Liver (tissue), 9 donors: ENCODE results near the gene PLAC8. TPM values are rescaled to one million over a fixed set of nuclear protein-coding genes. Genes with fewer than 3 reads are reported as not detected.
"Not testable (repeated sequence)": the region's sequence is repeated elsewhere in the genome, so short reads cannot be mapped to it uniquely, and the experiment has no call there.

Source experiments
- DNase-seq: peaks from one replicate; pipeline ENCODE4 v3.0.0-alpha.2; 2017; ENCODE audit warnings: low spot score
- H3K27ac ChIP-seq, 2 donors: one replicate each; pipeline ENCODE4 v1.7.0; 2013; ENCODE audit warnings: inconsistent platforms in 2 of 2, low read length in 2 of 2, control low read depth in 1 of 2, low read depth in 1 of 2, mild to moderate bottlenecking in 1 of 2
- H3K27me3 ChIP-seq, 4 donors: one replicate each; pipeline versions ENCODE4 v1.6.1 to v1.7.0; 2013; ENCODE audit warnings: low read length in 3 of 4, inconsistent platforms in 1 of 4, mild to moderate bottlenecking in 1 of 4, moderate library complexity in 1 of 4; ENCODE audit not compliant: control insufficient read depth in 4 of 4, insufficient read depth in 4 of 4
- H3K36me3 ChIP-seq, 4 donors: one replicate each; pipeline versions ENCODE4 v1.6.1 to v1.7.0; 2013; ENCODE audit warnings: low read length in 3 of 4, mild to moderate bottlenecking in 3 of 4, low read depth in 1 of 4, moderate library complexity in 1 of 4; ENCODE audit not compliant: control insufficient read depth in 4 of 4, insufficient read depth in 3 of 4
- H3K4me1 ChIP-seq, 4 donors: one replicate each; pipeline versions ENCODE4 v1.6.1 to v1.7.0; 2013; ENCODE audit warnings: low read length in 3 of 4, mild to moderate bottlenecking in 3 of 4, moderate library complexity in 1 of 4; ENCODE audit not compliant: control insufficient read depth in 4 of 4, insufficient read depth in 4 of 4
- H3K4me3 ChIP-seq, 3 donors: one replicate each; pipeline versions ENCODE4 v1.6.1 to v1.7.0; 2013; ENCODE audit warnings: low read length in 3 of 3, control low read depth in 1 of 3, low read depth in 1 of 3, mild to moderate bottlenecking in 1 of 3
- H3K9ac ChIP-seq, 2 donors: one replicate each; pipeline ENCODE4 v1.7.0; 2013; ENCODE audit warnings: low read length in 2 of 2, mild to moderate bottlenecking in 2 of 2, moderate library complexity in 2 of 2, control low read depth in 1 of 2, low read depth in 1 of 2
- H3K9me3 ChIP-seq, 4 donors: one replicate each; pipeline versions ENCODE4 v1.6.1 to v1.7.0; 2013; ENCODE audit warnings: low read length in 3 of 4; ENCODE audit not compliant: control insufficient read depth in 4 of 4
- ATF3 ChIP-seq: IDR thresholded peaks from 2 replicates; pipeline ENCODE4 v1.6.1; 2016; ENCODE audit warnings: antibody characterized with exemption
- CTCF ChIP-seq: fragments of 150-350 bp; IDR thresholded peaks from 2 replicates; pipeline ENCODE4 v1.5.1; 2017; ENCODE audit warnings: improper control_type of control experiment, low read depth, low read length; ENCODE audit not compliant: missing input control
- EGR1 ChIP-seq, 2 donors: IDR thresholded peaks; 2 replicates each; pipeline ENCODE4 v1.6.1; 2016 to 2018; ENCODE audit warnings: antibody characterized with exemption in 2 of 2, low read depth in 2 of 2
- FOXA2 ChIP-seq: IDR thresholded peaks from 2 replicates; pipeline ENCODE4 v1.6.1; 2016; ENCODE audit warnings: antibody characterized with exemption
- GABPA ChIP-seq, 2 donors: IDR thresholded peaks in 1 of 2; conservative IDR thresholded peaks in 1 of 2; 2 replicates each; pipeline ENCODE4 v1.6.1; 2016; ENCODE audit warnings: antibody characterized with exemption in 2 of 2, mild to moderate bottlenecking in 1 of 2, moderate library complexity in 1 of 2
- HNF4A ChIP-seq, 2 donors: conservative IDR thresholded peaks; 2 replicates each; pipeline ENCODE4 v1.6.1; 2016; ENCODE audit warnings: antibody characterized with exemption in 2 of 2, mild to moderate bottlenecking in 2 of 2
- HNF4G ChIP-seq: IDR thresholded peaks from 2 replicates; pipeline ENCODE4 v1.6.1; 2016; ENCODE audit warnings: antibody characterized with exemption
- JUND ChIP-seq, 2 donors: IDR thresholded peaks; 2 replicates each; pipeline ENCODE4 v1.6.1; 2016; ENCODE audit warnings: antibody characterized with exemption in 2 of 2
- MAX ChIP-seq: IDR thresholded peaks from 2 replicates; pipeline ENCODE4 v1.6.1; 2016; ENCODE audit warnings: antibody characterized with exemption
- REST ChIP-seq: IDR thresholded peaks from 2 replicates; pipeline ENCODE4 v1.6.1; 2016; ENCODE audit warnings: antibody characterized with exemption, mild to moderate bottlenecking
- RXRA ChIP-seq, 2 donors: IDR thresholded peaks; 2 replicates each; pipeline ENCODE4 v1.6.1; 2017 to 2018; ENCODE audit warnings: antibody characterized with exemption in 2 of 2, mild to moderate bottlenecking in 1 of 2
- SP1 ChIP-seq: IDR thresholded peaks from 2 replicates; pipeline ENCODE4 v1.6.1; 2018; ENCODE audit warnings: antibody characterized with exemption, mild to moderate bottlenecking
- TAF1 ChIP-seq: conservative IDR thresholded peaks from 2 replicates; pipeline ENCODE4 v1.6.1; 2016; ENCODE audit warnings: antibody characterized with exemption, mild to moderate bottlenecking
- YY1 ChIP-seq: IDR thresholded peaks from 2 replicates; pipeline ENCODE4 v1.6.1; 2016; ENCODE audit warnings: antibody characterized with exemption, mild to moderate bottlenecking
- ZBTB33 ChIP-seq: IDR thresholded peaks from 2 replicates; pipeline ENCODE4 v1.6.1; 2016; ENCODE audit warnings: antibody characterized with exemption
- whole genome bisulfite sequencing: extraction: QIAGEN DNeasy Blood & Tissue Kit; methylation state at CpG from one replicate; pipeline ENCODE4 v1.1.7; 2013; 5-methylcytosine and 5-hydroxymethylcytosine counted together
- polyA plus RNA-seq, 2 donors: library from polyadenylated mRNA; stranded (reverse) in 1 of 2; unstranded in 1 of 2; fragments of 200-250 nt in 1 of 2; fragments of >200 nt in 1 of 2; fragmentation: Nextera tagmentation in 1 of 2; extraction: Ambion mirVana in 1 of 2; gene quantifications; one replicate each; pipeline versions ENCODE4 v1.2.1 to v1.2.3, GENCODE V29; 2013 to 2015
- total RNA-seq, 2 donors: library from RNA; depleted of rRNA; stranded (reverse); fragments of >200 nt; gene quantifications; one replicate each; pipeline ENCODE4 v1.2.3, GENCODE V29; 2014
- donor health status: healthy.
- donor health status: healthy.
- donor health status: healthy.
- donor health status: healthy.
- donor health status: healthy.

PLAC8 gene
- total and polyA plus RNA-seq, 4 donors: 8.1 to 63.2 (median 14.2) TPM

GRCh38 chr4:83146841-83147240 lies 32.3 kb upstream of the PLAC8 start (continued):
- no peak for TF ChIP-seq REST

- not testable (repeated sequence) for H3K4me1 ChIP-seq, DNase-seq, H3K9me3 ChIP-seq, H3K36me3 ChIP-seq, H3K27ac ChIP-seq, H3K27me3 ChIP-seq, H3K9ac ChIP-seq, H3K4me3 ChIP-seq
- WGBS: 89% methylated on average over 5 of the region's 5 CpGs
These were observed 31.2 kb upstream of the PLAC8 start for GRCh38 chr4:83145776-83146175.

GRCh38 chr4:83139514-83140156 lies 25.1 kb upstream of the PLAC8 start:
- H3K9me3 ChIP-seq: peaks cover 0 to 4% (median 2%) of the 10 kb centered on the region in 4 donors
- no peak for DNase-seq
- no peak overlapping the region for H3K9ac ChIP-seq
- H3K36me3 ChIP-seq: no peaks in the 10 kb centered on the region
- no peaks in the 10 kb centered on the region for H3K4me1 ChIP-seq
- no peak overlapping the region for H3K4me3 ChIP-seq
- no peak overlapping the region for H3K27ac ChIP-seq
- no peaks in the 10 kb centered on the region for H3K27me3 ChIP-seq
- TF ChIP-seq GABPA (IDR thresholded peaks at IDR 0.05 in 1 of 2, conservative IDR thresholded peaks at IDR 0.05 in 1 of 2) (no peak), FOXA2 (no peak), CTCF (no peak), HNF4A (conservative IDR thresholded peaks at IDR 0.05) (no peak), EGR1 (IDR thresholded peaks at IDR 0.05; ENCODE audit: low read depth in 2 of 2) (no peak), RXRA (IDR thresholded peaks at IDR 0.05) (no peak), HNF4G (no peak), ATF3 (no peak), YY1 (no peak), SP1 (no peak), MAX (no peak), ZBTB33 (no peak), JUND (IDR thresholded peaks at IDR 0.05) (no peak), TAF1 (no peak)
- WGBS: 83% methylated on average over 3 of the region's 3 CpGs
